ENCODE measurements around the gene NDP.
"Not testable (repeated sequence)": the region's sequence is repeated elsewhere in the genome, so short reads cannot be mapped to it uniquely, and the experiment has no call there.

The NDP gene

GRCh38 chrX:43970528-43970927 is 2.7 kb downstream of the NDP start:
- no peak for DNase-seq

GRCh38 chrX:43969504-43970501 is 3.4 kb downstream of the NDP start:
- DNase-seq, result no peak

GRCh38 chrX:43968359-43968781 is 4.8 kb downstream of the NDP start:
- DNase-seq, result no peak

- DNase-seq, result peak; percentile 8
These were observed 8.3 kb downstream of the NDP start for GRCh38 chrX:43964936-43965335.

GRCh38 chrX:43963726-43964125 is 9.5 kb downstream of the NDP start:
- DNase-seq, result no peak

- DNase-seq, result no peak
These were observed 10.6 kb downstream of the NDP start for GRCh38 chrX:43962636-43963035.

GRCh38 chrX:43961699-43962098 is 11.5 kb downstream of the NDP start:
- no peak for DNase-seq

- peak; percentile 59 for DNase-seq
These were observed 14.7 kb downstream of the NDP start for GRCh38 chrX:43958529-43958928.

GRCh38 chrX:43956034-43956433 is 17.2 kb downstream of the NDP start:
- DNase-seq, result no peak

- DNase-seq, result no peak
These were observed 20.0 kb downstream of the NDP start for GRCh38 chrX:43953218-43953617.

- peak; percentile 43 for DNase-seq
These were observed 23.5 kb downstream of the NDP start for GRCh38 chrX:43949669-43950068.

- no peak for DNase-seq
These were observed 32.2 kb downstream of the NDP start for GRCh38 chrX:43940816-43941474.

GRCh38 chrX:43939187-43939926 is 33.8 kb downstream of the NDP start:
- no peak for DNase-seq

- not testable (repeated sequence) for DNase-seq
These were observed 51.2 kb downstream of the NDP start for GRCh38 chrX:43922032-43922431.

GRCh38 chrX:43910772-43911171 is 62.4 kb downstream of the NDP start:
- DNase-seq, result not testable (repeated sequence)

- DNase-seq, result no peak
These were observed 63.2 kb downstream of the NDP start for GRCh38 chrX:43910012-43910411.

- no peak for DNase-seq
These were observed 64.0 kb downstream of the NDP start for GRCh38 chrX:43909141-43909540.

GRCh38 chrX:43899878-43900815 is 73.0 kb downstream of the NDP start:
- no peak for DNase-seq
